Spleen (tissue), 11 donors: ENCODE data around the gene OR2L3. TPM values are rescaled to one million over a fixed set of nuclear protein-coding genes. Genes with fewer than 3 reads are reported as not detected.

ENCODE experiments used
- DNase-seq: peaks from one replicate; pipeline ENCODE4 v3.0.0-alpha.2; 2020
- H3K27ac ChIP-seq, 8 donors: fragments of 200-600 bp; sonication (generic) in 7 of 8; 1 replicate in 4 of 8; 2 replicates in 4 of 8; pipeline versions ENCODE4 v1.5.0 to v1.8.0; 2016 to 2021; ENCODE audit warnings: inconsistent platforms in 4 of 8, mild to moderate bottlenecking in 4 of 8, moderate library complexity in 1 of 8
- H3K27me3 ChIP-seq, 7 donors: fragments of 200-600 bp; sonication (generic) in 6 of 7; replicated peaks in 1 of 7; 1 replicate in 4 of 7; 2 replicates in 3 of 7; pipeline versions ENCODE4 v1.5.0 to v1.8.0; 2016 to 2021; ENCODE audit warnings: inconsistent platforms in 3 of 7, mild to moderate bottlenecking in 1 of 7
- H3K36me3 ChIP-seq, 6 donors: fragments of 200-600 bp; sonication (generic) in 5 of 6; 1 replicate in 4 of 6; 2 replicates in 2 of 6; pipeline versions ENCODE4 v1.5.0 to v1.8.0; 2016 to 2021; ENCODE audit warnings: inconsistent platforms in 2 of 6
- H3K4me1 ChIP-seq, 6 donors: fragments of 200-600 bp; sonication (generic) in 5 of 6; 1 replicate in 3 of 6; 2 replicates in 3 of 6; pipeline versions ENCODE4 v1.5.0 to v1.8.0; 2016 to 2021; ENCODE audit warnings: inconsistent platforms in 3 of 6
- H3K4me3 ChIP-seq, 8 donors: fragments of 200-600 bp; sonication (generic) in 7 of 8; 1 replicate in 4 of 8; 2 replicates in 4 of 8; pipeline versions ENCODE4 v1.5.0 to v1.8.0; 2016 to 2021; ENCODE audit warnings: inconsistent platforms in 4 of 8, mild to moderate bottlenecking in 4 of 8, moderate library complexity in 2 of 8
- H3K9me3 ChIP-seq, 8 donors: fragments of 200-600 bp; sonication (generic) in 7 of 8; 1 replicate in 4 of 8; 2 replicates in 4 of 8; pipeline versions ENCODE4 v1.5.0 to v1.8.0; 2016 to 2021; ENCODE audit warnings: inconsistent platforms in 4 of 8
- CTCF ChIP-seq, 11 experiments: fragments of 200-600 bp in 7 of 11; fragments of 450-650 bp in 4 of 11; sonication (generic) in 4 of 11; IDR thresholded peaks in 8 of 11; conservative IDR thresholded peaks in 3 of 11; 1 replicate in 7 of 11; 2 replicates in 4 of 11; pipeline versions ENCODE4 v1.4.0 to v1.8.0; 2016 to 2021; ENCODE audit warnings: antibody characterized with exemption in 11 of 11, inconsistent platforms in 4 of 11, mild to moderate bottlenecking in 1 of 11
- POLR2A ChIP-seq, 3 donors: fragments of 450-650 bp; IDR thresholded peaks; one replicate each; pipeline ENCODE4 v1.5.1; 2017; ENCODE audit warnings: antibody characterized with exemption in 3 of 3, mild to moderate bottlenecking in 1 of 3
- POLR2AphosphoS5 ChIP-seq, 3 donors: sonication (generic); formaldehyde crosslinking; IDR thresholded peaks; one replicate each; pipeline ENCODE4 v1.5.1; 2017; ENCODE audit warnings: antibody characterized with exemption in 3 of 3
- WGBS, 5 donors: extraction: QIAGEN DNeasy Blood & Tissue Kit in 3 of 5; methylation state at CpG; one replicate each; pipeline versions ENCODE4 v1.1.5 to v1.1.7; 2013 to 2018; 5-methylcytosine and 5-hydroxymethylcytosine counted together
- intact Hi-C: fragments of 100-400 bp; cut with DNase I; formaldehyde crosslinking; loops from one replicate; pipeline ENCODE4 v1.15.0; 2023; ENCODE audit warnings: low total_unique reads
- polyA plus RNA-seq, 3 donors: library from polyadenylated mRNA; stranded (reverse); fragments of 200-250 nt; gene quantifications; one replicate each; pipeline ENCODE4 v1.2.1, GENCODE V29; 2013
- small RNA-seq, 4 donors: library from RNA; depleted of rRNA; stranded (forward); fragments of <200 nt; gene quantifications; one replicate each; pipeline ENCODE3, GENCODE V24; 2016
- total RNA-seq, 7 donors: library from RNA; depleted of rRNA in 3 of 7; stranded (reverse); fragments of >200 nt in 3 of 7; fragmentation: NEBNext Ultra II Directional in 4 of 7; extraction: Animal tissue kit (Norgen Biotek cat#: 25700) in 4 of 7; gene quantifications; one replicate each; pipeline versions ENCODE4 v1.1.0 to v1.2.1, GENCODE V29; 2016 to 2021
- donor health status: healthy with polysubstance abuse.
- donor health status: DM: no; HTN: no; CAD: no; lungs with moderate emphysema.
- donor health status: DM: no; HTN: no; CAD: no.
- donor health status: Bipolar disorder and iron deficiency.
- donor health status: healthy.
- donor health status: DM: no; HTN: no; CAD: no.
- donor health status: DM: yes; HTN: yes; CAD: no.

The OR2L3 gene
- total and polyA plus RNA-seq, 10 donors, result 0.06 to 1.0 (median 0.32) TPM; not detected in 2

DNA sequence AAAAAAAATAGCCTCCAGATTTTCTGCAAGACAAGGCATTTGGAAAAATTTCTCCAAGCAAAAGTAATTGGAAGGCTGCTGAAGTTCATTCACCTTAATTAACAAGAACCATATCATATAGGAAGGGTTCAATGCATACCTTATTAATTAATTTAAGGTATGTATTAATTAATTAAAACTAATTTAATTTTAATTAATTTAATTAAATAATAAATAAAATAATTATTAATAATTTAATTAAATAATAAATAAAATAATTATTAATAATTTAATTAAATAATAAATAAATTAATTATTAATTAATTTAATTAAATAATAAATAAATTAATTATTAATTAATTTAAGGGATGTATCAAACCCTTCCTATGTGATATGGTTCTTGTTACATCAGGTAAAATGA lies 56.2 kb downstream of the OR2L3 start:
- peaks cover 0 to 31% (median 23%) of the 10 kb centered on the region in 8 donors for H3K9me3 ChIP-seq
- H3K27me3 ChIP-seq, result no peaks in the 10 kb centered on the region
- TF ChIP-seq POLR2AphosphoS5 (IDR thresholded peaks at IDR 0.05) (no peak), POLR2A (IDR thresholded peaks at IDR 0.05) (no peak), CTCF (IDR thresholded peaks at IDR 0.05 in 8 of 11, conservative IDR thresholded peaks at IDR 0.05 in 3 of 11) (no peak)
- H3K27ac ChIP-seq, result no peak overlapping the region
- no peaks in the 10 kb centered on the region for H3K36me3 ChIP-seq
- no peak for DNase-seq
- H3K4me3 ChIP-seq, result no peak overlapping the region
- intact Hi-C loops, result no loop called here
- no peaks in the 10 kb centered on the region for H3K4me1 ChIP-seq

DNA sequence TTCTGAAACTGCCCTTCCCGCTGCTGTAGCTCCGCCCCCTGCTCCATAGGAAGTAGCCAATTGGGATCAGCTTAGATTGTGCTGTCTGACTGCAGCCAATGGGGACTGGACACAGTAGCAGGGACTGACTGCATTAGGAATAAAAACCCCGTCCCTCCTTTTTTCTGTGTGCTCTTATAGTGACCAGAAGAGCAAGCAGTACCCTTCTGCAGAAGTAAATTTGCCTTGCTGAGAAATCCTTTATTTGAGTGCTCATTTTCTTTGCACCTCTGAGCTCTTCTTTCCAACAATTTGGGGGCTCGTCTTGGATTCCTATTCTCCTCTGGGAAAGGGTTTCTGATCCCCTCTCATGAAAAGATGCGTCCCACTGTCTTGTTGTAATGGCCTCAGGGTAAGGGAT lies 64.5 kb downstream of the OR2L3 start:
- no peaks in the 10 kb centered on the region for H3K4me1 ChIP-seq
- H3K27ac ChIP-seq, result no peak overlapping the region
- no peak overlapping the region for H3K4me3 ChIP-seq
- DNase-seq, result no peak
- intact Hi-C loops, result no loop called here
- TF ChIP-seq POLR2AphosphoS5 (IDR thresholded peaks at IDR 0.05) (no peak), POLR2A (IDR thresholded peaks at IDR 0.05) (no peak), CTCF (IDR thresholded peaks at IDR 0.05 in 8 of 11, conservative IDR thresholded peaks at IDR 0.05 in 3 of 11) (no peak)
- H3K27me3 ChIP-seq, result no peaks in the 10 kb centered on the region
- 66 to 84% (median 79%) methylated on average over 5 of the region's 5 CpGs for WGBS, 5 donors
- peaks cover 2 to 83% (median 55%) of the 10 kb centered on the region in 8 donors for H3K9me3 ChIP-seq
- no peaks in the 10 kb centered on the region for H3K36me3 ChIP-seq

Small RNA genes lying within 50 kb of the gene (small RNA-seq; reads per million reads assigned to genes)
- gene RF00019, result 0 reads per million in 4 donors

Other genes starting within 250 kb of the OR2L3 start
- gene OR14A16, start 222.7 kb upstream of the OR2L3 start, total RNA-seq, result not detected
- gene OR14A16, start 222.7 kb upstream of the OR2L3 start, polyA plus RNA-seq, result not detected
- gene OR11L1, start 204.9 kb upstream of the OR2L3 start, total RNA-seq, result not detected
- not detected for gene OR11L1, start 204.9 kb upstream of the OR2L3 start, polyA plus RNA-seq
- 10 to 100 TPM in 4 of 7 donors, 1 to 10 TPM in 3; 2.8 to 68.8 (median 11.3) TPM for gene TRIM58, start 189.6 kb upstream of the OR2L3 start, total RNA-seq
- 1 to 10 TPM in 1 of 3 donors, under 1 TPM in 2; 0.17 to 2.1 (median 0.21) TPM for gene TRIM58, start 189.6 kb upstream of the OR2L3 start, polyA plus RNA-seq
- gene OR2W3, start 151.2 kb upstream of the OR2L3 start, total RNA-seq, result 10 to 100 TPM in 1 of 7 donors, 1 to 10 TPM in 5, not detected in 1; 1.1 to 11.2 (median 4.7) TPM
- gene OR2W3, start 151.2 kb upstream of the OR2L3 start, polyA plus RNA-seq, result under 1 TPM in 2 of 3 donors, not detected in 1; 0.29 to 0.35 TPM
- gene OR2T8, start 126.6 kb upstream of the OR2L3 start, total RNA-seq, result not detected
- gene OR2T8, start 126.6 kb upstream of the OR2L3 start, polyA plus RNA-seq, result under 1 TPM in 1 of 3 donors, not detected in 2; 0.06 TPM
- 1 to 10 TPM in 3 of 7 donors, under 1 TPM in 3, not detected in 1; 0.52 to 2.1 (median 1.2) TPM for gene OR2AJ1, start 121.9 kb upstream of the OR2L3 start, total RNA-seq
- gene OR2AJ1, start 121.9 kb upstream of the OR2L3 start, polyA plus RNA-seq, result under 1 TPM in 1 of 3 donors, not detected in 2; 0.03 TPM
- gene OR2L8, start 98.0 kb upstream of the OR2L3 start, total RNA-seq, result 1 to 10 TPM in 5 of 7 donors, under 1 TPM in 2; 0.65 to 3.8 (median 1.8) TPM
- gene OR2L8, start 98.0 kb upstream of the OR2L3 start, polyA plus RNA-seq, result not detected
- 1 to 10 TPM in 4 of 7 donors, under 1 TPM in 3; 0.49 to 3.1 (median 1.5) TPM for gene OR2AK2, start 81.6 kb upstream of the OR2L3 start, total RNA-seq
- gene OR2AK2, start 81.6 kb upstream of the OR2L3 start, polyA plus RNA-seq, result not detected
- gene OR2L5, start 33.2 kb upstream of the OR2L3 start, total RNA-seq, result 1 to 10 TPM in 1 of 7 donors, under 1 TPM in 6; 0.29 to 3.1 (median 0.46) TPM
- under 1 TPM in 1 of 3 donors, not detected in 2; 0.03 TPM for gene OR2L5, start 33.2 kb upstream of the OR2L3 start, polyA plus RNA-seq
- 1 to 10 TPM in 4 of 7 donors, under 1 TPM in 3; 0.19 to 5.2 (median 1.0) TPM for gene OR2L2, start 16.8 kb upstream of the OR2L3 start, total RNA-seq
- gene OR2L2, start 16.8 kb upstream of the OR2L3 start, polyA plus RNA-seq, result under 1 TPM; 0.04 to 0.32 (median 0.05) TPM
- 1 to 10 TPM in 1 of 7 donors, under 1 TPM in 4, not detected in 2; 0.23 to 1.1 (median 0.60) TPM for gene OR2L13, start 48.3 kb downstream of the OR2L3 start, total RNA-seq
- gene OR2L13, start 48.3 kb downstream of the OR2L3 start, polyA plus RNA-seq, result under 1 TPM; 0.14 to 0.32 (median 0.22) TPM
- not detected for gene OR2M5, start 98.3 kb downstream of the OR2L3 start, total RNA-seq
- gene OR2M5, start 98.3 kb downstream of the OR2L3 start, polyA plus RNA-seq, result not detected
- gene OR2M2, start 128.0 kb downstream of the OR2L3 start, total RNA-seq, result not detected
- not detected for gene OR2M2, start 128.0 kb downstream of the OR2L3 start, polyA plus RNA-seq
- gene OR2M3, start 150.4 kb downstream of the OR2L3 start, total RNA-seq, result under 1 TPM in 2 of 7 donors, not detected in 5; 0.03 to 0.13 TPM
- gene OR2M3, start 150.4 kb downstream of the OR2L3 start, polyA plus RNA-seq, result not detected
- not detected for gene OR2M4, start 184.6 kb downstream of the OR2L3 start, total RNA-seq
- under 1 TPM in 1 of 3 donors, not detected in 2; 0.02 TPM for gene OR2M4, start 184.6 kb downstream of the OR2L3 start, polyA plus RNA-seq
- gene OR2T33, start 231.1 kb downstream of the OR2L3 start, total RNA-seq, result not detected
- gene OR2T33, start 231.1 kb downstream of the OR2L3 start, polyA plus RNA-seq, result not detected